ENCODE measurements around the gene BANK1.

DNA sequence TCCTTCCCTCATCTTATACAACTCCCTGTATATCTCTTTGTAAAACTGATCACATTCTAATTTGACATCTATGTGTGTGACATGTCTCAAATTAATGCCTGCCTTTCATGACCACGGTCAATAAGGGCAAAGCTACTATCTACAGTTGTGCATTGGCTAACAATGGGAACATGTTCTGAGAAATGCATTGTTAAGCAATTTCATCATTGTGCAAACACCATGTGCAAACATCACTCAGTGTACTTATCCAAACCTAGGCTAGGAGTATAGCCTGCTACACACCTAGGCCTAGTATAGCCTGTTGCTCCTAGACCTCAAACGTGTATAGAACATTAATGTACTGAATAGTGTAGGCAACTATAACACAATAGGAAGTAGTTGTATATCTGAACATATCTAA is 95.0 kb downstream of the BANK1 start:
- TF ChIP-seq, protein P1, sequence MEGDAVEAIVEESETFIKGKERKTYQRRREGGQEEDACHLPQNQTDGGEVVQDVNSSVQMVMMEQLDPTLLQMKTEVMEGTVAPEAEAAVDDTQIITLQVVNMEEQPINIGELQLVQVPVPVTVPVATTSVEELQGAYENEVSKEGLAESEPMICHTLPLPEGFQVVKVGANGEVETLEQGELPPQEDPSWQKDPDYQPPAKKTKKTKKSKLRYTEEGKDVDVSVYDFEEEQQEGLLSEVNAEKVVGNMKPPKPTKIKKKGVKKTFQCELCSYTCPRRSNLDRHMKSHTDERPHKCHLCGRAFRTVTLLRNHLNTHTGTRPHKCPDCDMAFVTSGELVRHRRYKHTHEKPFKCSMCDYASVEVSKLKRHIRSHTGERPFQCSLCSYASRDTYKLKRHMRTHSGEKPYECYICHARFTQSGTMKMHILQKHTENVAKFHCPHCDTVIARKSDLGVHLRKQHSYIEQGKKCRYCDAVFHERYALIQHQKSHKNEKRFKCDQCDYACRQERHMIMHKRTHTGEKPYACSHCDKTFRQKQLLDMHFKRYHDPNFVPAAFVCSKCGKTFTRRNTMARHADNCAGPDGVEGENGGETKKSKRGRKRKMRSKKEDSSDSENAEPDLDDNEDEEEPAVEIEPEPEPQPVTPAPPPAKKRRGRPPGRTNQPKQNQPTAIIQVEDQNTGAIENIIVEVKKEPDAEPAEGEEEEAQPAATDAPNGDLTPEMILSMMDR (conservative IDR thresholded peaks at IDR 0.05; ENCODE audit: low read length) = no peak
- no peak for TF ChIP-seq EZH2phosphoT487 (IDR thresholded peaks at IDR 0.05; ENCODE audit: borderline replicate concordance, low read depth, low read length)
